ENCODE data around the gene TADA3. TPM values are rescaled to one million over a fixed set of nuclear protein-coding genes. Genes with fewer than 3 reads are reported as not detected.

The TADA3 gene
- polyA plus RNA-seq, 2 of the 4 experiments (the other 2 are of a cell fraction): 42.6 to 50.3 TPM

DNA sequence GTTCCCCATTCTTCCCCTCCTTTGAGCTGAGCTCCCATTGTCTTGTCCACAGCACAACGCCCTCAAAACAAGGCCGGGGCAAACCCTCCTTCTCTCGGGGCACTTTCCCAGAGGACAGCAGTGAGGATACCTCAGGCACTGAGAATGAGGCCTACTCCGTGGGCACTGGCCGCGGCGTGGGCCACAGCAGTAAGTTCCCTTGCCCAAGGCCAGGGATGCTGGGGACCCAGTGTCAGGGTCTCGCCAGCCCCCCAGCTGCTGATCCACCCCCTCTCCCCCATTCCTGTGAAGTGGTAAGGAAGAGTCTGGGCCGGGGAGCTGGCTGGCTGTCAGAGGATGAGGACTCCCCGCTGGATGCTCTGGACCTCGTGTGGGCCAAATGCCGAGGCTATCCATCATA lies 46.8 kb downstream of the TADA3 start:
- H3K4me3 ChIP-seq: no peak overlapping the region
- DNase-seq (ENCODE audit: low read depth in 1 of 2, low spot score in 1 of 2) (no peak), FAIRE-seq (no peak), ATAC-seq (no peak)
- H3K4me2 ChIP-seq: no peak overlapping the region
- no peak overlapping the region for H3K27ac ChIP-seq
- H3K9me3 ChIP-seq: no peaks in the 10 kb centered on the region
- CTCF ChIA-PET: interaction anchor here (0.5 to 3.5 kb wide), 5 partner anchors 10 to 77 kb away, joined by 3 to 18 read pairs (median 3); partner anchors contain the start of gene BRPF1
- 0 out of 3 replicates have a peak, but pooled peaks cover 4% of the 10 kb centered on the region for H3K4me1 ChIP-seq
- WGBS (ENCODE audit: missing lambda C conversion rate): 89% methylated on average over 9 of the region's 12 CpGs
- TF ChIP-seq CHD2 (IDR thresholded peaks at IDR 0.05; ENCODE audit: low read length, partially characterized antibody) (no peak), EHF (CRISPR knock-in tag; IDR thresholded peaks at IDR 0.05) (no peak), KDM5A (IDR thresholded peaks at IDR 0.05) (no peak), ZSCAN20 (CRISPR knock-in tag; IDR thresholded peaks at IDR 0.05) (no peak)
- TF ChIP-seq, protein P1, sequence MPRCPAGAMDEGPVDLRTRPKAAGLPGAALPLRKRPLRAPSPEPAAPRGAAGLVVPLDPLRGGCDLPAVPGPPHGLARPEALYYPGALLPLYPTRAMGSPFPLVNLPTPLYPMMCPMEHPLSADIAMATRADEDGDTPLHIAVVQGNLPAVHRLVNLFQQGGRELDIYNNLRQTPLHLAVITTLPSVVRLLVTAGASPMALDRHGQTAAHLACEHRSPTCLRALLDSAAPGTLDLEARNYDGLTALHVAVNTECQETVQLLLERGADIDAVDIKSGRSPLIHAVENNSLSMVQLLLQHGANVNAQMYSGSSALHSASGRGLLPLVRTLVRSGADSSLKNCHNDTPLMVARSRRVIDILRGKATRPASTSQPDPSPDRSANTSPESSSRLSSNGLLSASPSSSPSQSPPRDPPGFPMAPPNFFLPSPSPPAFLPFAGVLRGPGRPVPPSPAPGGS (IDR thresholded peaks at IDR 0.05): no peak
- POLR2A ChIA-PET: interaction anchor here (1.1 kb wide), 1 partner anchor 12 kb away, joined by 3 read pairs; no protein-coding TSS in a partner anchor

DNA sequence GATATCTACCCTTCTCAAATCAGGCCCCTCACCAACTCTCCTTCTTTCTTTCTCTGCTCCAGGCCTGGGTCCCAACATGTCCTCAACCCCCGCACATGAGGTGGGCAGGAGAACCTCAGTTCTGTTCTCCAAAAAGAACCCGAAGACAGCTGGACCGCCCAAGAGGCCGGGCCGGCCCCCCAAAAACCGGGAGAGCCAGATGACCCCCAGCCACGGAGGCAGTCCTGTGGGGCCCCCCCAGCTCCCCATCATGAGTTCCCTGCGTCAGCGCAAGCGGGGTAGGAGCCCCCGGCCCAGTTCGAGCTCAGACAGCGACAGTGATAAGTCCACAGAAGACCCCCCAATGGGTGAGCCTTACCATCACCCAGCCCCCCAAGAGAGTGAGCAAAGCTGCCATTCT lies 48.1 kb downstream of the TADA3 start:
- Histone ChIP-seq H3K4me1 (0 out of 3 replicates have a peak, but pooled peaks cover 3% of the 10 kb centered on the region), H3K9me3 (no peaks in the 10 kb centered on the region), H3K27ac (no peak overlapping the region), H3K4me3 (no peak overlapping the region), H3K4me2 (no peak overlapping the region)
- no peak for FAIRE-seq
- POLR2A ChIA-PET: no interaction called here
- no peak for ATAC-seq
- WGBS (ENCODE audit: missing lambda C conversion rate): 91% methylated on average over 13 of the region's 13 CpGs
- TF ChIP-seq HOXB5 (CRISPR knock-in tag; IDR thresholded peaks at IDR 0.05) (no peak), HOXA7 (CRISPR knock-in tag; IDR thresholded peaks at IDR 0.05) (no peak), CBX8 (IDR thresholded peaks at IDR 0.05) (no peak), GATA3 (IDR thresholded peaks at IDR 0.05; ENCODE audit: borderline replicate concordance) (no peak), RFX5 (IDR thresholded peaks at IDR 0.05) (no peak), SMC3 (IDR thresholded peaks at IDR 0.05) (no peak), HDAC2 (IDR thresholded peaks at IDR 0.05) (no peak), RAD21 (conservative IDR thresholded peaks at IDR 0.05 in 1 of 2, IDR thresholded peaks at IDR 0.05 in 1 of 2) (no peak), KDM5A (IDR thresholded peaks at IDR 0.05) (no peak), JUNB (IDR thresholded peaks at IDR 0.05) (no peak), FOXS1 (CRISPR knock-in tag; IDR thresholded peaks at IDR 0.05) (no peak), NR3C1 (IDR thresholded peaks at IDR 0.05) (no peak), CTCF (IDR thresholded peaks at IDR 0.05) (no peak), EP300 (IDR thresholded peaks at IDR 0.05) (no peak), MAX (IDR thresholded peaks at IDR 0.05) (no peak), PHF8 (IDR thresholded peaks at IDR 0.05; ENCODE audit: borderline replicate concordance, low read depth) (no peak)
- TF ChIP-seq, protein P2, sequence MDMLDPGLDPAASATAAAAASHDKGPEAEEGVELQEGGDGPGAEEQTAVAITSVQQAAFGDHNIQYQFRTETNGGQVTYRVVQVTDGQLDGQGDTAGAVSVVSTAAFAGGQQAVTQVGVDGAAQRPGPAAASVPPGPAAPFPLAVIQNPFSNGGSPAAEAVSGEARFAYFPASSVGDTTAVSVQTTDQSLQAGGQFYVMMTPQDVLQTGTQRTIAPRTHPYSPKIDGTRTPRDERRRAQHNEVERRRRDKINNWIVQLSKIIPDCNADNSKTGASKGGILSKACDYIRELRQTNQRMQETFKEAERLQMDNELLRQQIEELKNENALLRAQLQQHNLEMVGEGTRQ (IDR thresholded peaks at IDR 0.05): no peak
- TF ChIP-seq, protein P3, sequence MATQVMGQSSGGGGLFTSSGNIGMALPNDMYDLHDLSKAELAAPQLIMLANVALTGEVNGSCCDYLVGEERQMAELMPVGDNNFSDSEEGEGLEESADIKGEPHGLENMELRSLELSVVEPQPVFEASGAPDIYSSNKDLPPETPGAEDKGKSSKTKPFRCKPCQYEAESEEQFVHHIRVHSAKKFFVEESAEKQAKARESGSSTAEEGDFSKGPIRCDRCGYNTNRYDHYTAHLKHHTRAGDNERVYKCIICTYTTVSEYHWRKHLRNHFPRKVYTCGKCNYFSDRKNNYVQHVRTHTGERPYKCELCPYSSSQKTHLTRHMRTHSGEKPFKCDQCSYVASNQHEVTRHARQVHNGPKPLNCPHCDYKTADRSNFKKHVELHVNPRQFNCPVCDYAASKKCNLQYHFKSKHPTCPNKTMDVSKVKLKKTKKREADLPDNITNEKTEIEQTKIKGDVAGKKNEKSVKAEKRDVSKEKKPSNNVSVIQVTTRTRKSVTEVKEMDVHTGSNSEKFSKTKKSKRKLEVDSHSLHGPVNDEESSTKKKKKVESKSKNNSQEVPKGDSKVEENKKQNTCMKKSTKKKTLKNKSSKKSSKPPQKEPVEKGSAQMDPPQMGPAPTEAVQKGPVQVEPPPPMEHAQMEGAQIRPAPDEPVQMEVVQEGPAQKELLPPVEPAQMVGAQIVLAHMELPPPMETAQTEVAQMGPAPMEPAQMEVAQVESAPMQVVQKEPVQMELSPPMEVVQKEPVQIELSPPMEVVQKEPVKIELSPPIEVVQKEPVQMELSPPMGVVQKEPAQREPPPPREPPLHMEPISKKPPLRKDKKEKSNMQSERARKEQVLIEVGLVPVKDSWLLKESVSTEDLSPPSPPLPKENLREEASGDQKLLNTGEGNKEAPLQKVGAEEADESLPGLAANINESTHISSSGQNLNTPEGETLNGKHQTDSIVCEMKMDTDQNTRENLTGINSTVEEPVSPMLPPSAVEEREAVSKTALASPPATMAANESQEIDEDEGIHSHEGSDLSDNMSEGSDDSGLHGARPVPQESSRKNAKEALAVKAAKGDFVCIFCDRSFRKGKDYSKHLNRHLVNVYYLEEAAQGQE (IDR thresholded peaks at IDR 0.05): no peak
- CTCF ChIA-PET: interaction anchor here (0.6 to 3.5 kb wide), 3 partner anchors 12 to 63 kb away, joined by 3 to 18 read pairs (median 5); partner anchors contain the start of gene BRPF1
- DNase-seq (ENCODE audit: low read depth in 1 of 2, low spot score in 1 of 2): no peak
